WI38 (cell line): ENCODE data around the gene ABCC9.

Experiments used
- H3K4me3 ChIP-seq: 2 replicates; pipeline ENCODE4 v1.5.1; 2011; ENCODE audit warnings: low read depth, mild to moderate bottlenecking, control low read depth, low read length
- CTCF ChIP-seq: IDR thresholded peaks from 2 replicates; pipeline ENCODE4 v1.5.1; 2012; ENCODE audit warnings: low read depth, mild to moderate bottlenecking, control low read depth, low read length

ABCC9 gene

GRCh38 chr12:21850419-21850818 is 90.8 kb downstream of the ABCC9 start:
- no peak overlapping the region for H3K4me3 ChIP-seq
- TF ChIP-seq CTCF = no peak

- no peak overlapping the region for H3K4me3 ChIP-seq
- TF ChIP-seq CTCF = no peak
Measured at GRCh38 chr12:21849878-21850277, 91.3 kb downstream of the ABCC9 start.

- H3K4me3 ChIP-seq = no peak overlapping the region
- TF ChIP-seq CTCF = no peak
Measured at GRCh38 chr12:21848192-21848591, 93.0 kb downstream of the ABCC9 start.

GRCh38 chr12:21843795-21844194 is 97.4 kb downstream of the ABCC9 start:
- TF ChIP-seq CTCF = no peak
- no peak overlapping the region for H3K4me3 ChIP-seq

GRCh38 chr12:21839776-21840175 is 101.5 kb downstream of the ABCC9 start:
- TF ChIP-seq CTCF = no peak
- no peak overlapping the region for H3K4me3 ChIP-seq

GRCh38 chr12:21837847-21838246 is 103.4 kb downstream of the ABCC9 start:
- H3K4me3 ChIP-seq = no peak overlapping the region
- TF ChIP-seq CTCF = no peak

- no peak overlapping the region for H3K4me3 ChIP-seq
- no peak for TF ChIP-seq CTCF
Measured at GRCh38 chr12:21831791-21832344, 109.4 kb downstream of the ABCC9 start.
